ENCODE data around the gene NPTX2.

DNA sequence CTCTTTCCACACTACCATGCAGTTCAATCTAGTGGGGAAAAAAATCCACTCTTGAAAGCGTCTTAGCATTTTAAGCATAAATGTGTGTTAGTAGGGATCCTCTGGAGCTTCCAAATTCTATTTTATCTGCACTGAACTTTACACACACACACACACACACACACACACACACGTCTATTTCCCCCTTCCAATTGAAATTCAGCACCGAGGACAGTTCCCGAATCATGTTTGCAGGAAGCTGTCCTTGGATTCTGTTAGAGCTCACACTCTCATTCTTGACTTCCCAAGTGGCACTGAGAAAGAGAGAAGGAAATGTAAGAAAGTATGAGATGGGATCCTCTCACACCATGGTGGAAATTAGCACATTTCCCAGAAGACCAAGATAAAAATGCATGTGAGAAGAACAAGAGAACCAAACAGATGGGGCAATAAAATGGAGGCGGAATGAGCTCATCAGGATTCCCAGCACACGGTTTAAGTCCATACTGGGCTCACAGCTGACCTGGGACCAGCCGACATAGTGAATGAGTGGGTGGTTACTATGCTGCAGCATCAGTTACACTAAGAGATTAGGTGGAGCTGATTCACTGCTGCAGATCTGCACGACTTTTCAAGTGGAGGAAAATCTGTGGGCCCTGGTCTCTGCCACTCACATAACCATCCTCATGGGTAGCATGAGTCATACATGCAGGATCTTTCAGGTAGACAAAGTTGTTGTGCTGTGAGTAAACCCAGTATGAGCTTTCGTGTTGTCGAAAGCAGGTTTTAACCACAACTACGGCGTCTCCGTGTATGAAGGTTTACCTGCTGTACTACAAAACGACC, 3.3 kb upstream of the NPTX2 start:
- TF ChIP-seq CTCF (IDR thresholded peaks at IDR 0.05) (no peak), POLR2AphosphoS5 (IDR thresholded peaks at IDR 0.05) (no peak), EP300 (IDR thresholded peaks at IDR 0.05) (no peak), POLR2A (IDR thresholded peaks at IDR 0.05) (no peak)

Measured in suprapubic skin (tissue), 4 donors.